ENCODE measurements around the gene ZKSCAN5. TPM values are rescaled to one million over a fixed set of nuclear protein-coding genes. Genes with fewer than 3 reads are reported as not detected.

Gene ZKSCAN5
- total RNA-seq (10 to 100 TPM in 1 of 5 donors, 1 to 10 TPM in 3, under 1 TPM in 1; 0.58 to 11.4 (median 4.0) TPM), polyA plus RNA-seq (1 to 10 TPM; 2.7 to 3.8 (median 2.9) TPM)
- long read RNA-seq, donor 1 = 0 reads
- long read RNA-seq, donor 2, full-length matches to known transcripts = 1 of 1 reads
- long read RNA-seq, donor 2, partial matches to known transcripts = 0 of 1 reads
- long read RNA-seq, donor 2, other reads (novel, unspliced or antisense) = 0 of 1 reads
- long read RNA-seq, donor 3 = 0 reads
- long read RNA-seq, donor 4 = 0 reads
- long read RNA-seq, donor 5 = 0 reads
- long read RNA-seq, donor 6 = 0 reads
- long read RNA-seq, donor 7 = 0 reads
- long read RNA-seq, donor 8 = 0 reads
- long read RNA-seq, donor 9 = 0 reads
- long read RNA-seq, donor 10 = 0 reads

DNA sequence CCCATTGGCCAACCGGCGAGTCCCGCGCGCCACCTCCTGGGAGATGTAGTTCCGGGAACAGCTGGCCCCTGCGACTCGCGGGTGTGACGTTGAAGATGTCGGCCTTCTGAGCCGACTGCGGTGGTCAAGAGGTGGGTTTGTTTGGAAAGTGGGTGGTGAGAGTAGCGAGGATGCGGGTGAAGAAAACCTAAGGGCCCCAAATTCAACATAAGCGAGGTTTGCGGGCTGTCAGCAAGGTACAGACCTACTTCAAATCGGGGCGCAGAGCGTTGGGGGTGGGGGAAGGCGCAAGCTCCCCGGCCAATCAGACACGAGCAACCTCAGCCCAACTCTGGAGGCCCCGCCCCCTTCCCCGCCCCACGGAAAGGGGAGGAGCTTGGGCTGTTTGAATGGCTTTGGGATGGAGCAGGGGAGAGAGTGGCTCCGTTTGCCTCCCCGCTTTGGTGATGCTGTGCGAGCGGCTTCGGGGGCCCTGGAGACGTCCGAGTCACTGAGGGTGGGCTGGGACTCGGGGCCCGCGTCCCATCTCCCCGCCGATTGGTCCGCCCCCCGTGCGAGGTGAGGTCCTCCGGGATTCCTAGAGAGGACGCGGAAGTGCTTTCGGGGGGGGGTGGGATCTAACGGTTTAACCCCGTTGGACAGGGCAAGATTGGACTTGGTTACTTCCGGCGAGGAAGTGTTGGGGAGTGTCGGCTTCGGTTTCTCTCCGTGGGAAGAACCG lies at the start of gene ZKSCAN5:
Gene ZKSCAN5 (plus strand): TSS at position 60 of the 721 bp plus-strand sequence. CDS start 1,383 bp downstream, outside the sequence.
- Histone ChIP-seq H3K9me3 (no peaks in the 10 kb centered on the region), H3K4me1 (peaks cover 26 to 54% (median 46%) of the 10 kb centered on the region in 4 donors), H3K27me3 (no peaks in the 10 kb centered on the region), H3K27ac (peak within 1 kb of the TSS; percentile 93 to 96 (median 95)), H3K4me3 (peak within 1 kb of the TSS; percentile 67 to 82 (median 76)), H3K36me3 (peaks cover 0 to 5% (median 0%) of the 10 kb centered on the region in 4 donors)
- peak; percentile 99 for DNase-seq
- TF ChIP-seq, protein P1, sequence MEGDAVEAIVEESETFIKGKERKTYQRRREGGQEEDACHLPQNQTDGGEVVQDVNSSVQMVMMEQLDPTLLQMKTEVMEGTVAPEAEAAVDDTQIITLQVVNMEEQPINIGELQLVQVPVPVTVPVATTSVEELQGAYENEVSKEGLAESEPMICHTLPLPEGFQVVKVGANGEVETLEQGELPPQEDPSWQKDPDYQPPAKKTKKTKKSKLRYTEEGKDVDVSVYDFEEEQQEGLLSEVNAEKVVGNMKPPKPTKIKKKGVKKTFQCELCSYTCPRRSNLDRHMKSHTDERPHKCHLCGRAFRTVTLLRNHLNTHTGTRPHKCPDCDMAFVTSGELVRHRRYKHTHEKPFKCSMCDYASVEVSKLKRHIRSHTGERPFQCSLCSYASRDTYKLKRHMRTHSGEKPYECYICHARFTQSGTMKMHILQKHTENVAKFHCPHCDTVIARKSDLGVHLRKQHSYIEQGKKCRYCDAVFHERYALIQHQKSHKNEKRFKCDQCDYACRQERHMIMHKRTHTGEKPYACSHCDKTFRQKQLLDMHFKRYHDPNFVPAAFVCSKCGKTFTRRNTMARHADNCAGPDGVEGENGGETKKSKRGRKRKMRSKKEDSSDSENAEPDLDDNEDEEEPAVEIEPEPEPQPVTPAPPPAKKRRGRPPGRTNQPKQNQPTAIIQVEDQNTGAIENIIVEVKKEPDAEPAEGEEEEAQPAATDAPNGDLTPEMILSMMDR (IDR thresholded peaks at IDR 0.05) = peak in 2 of 7 experiments; percentile 13 to 22
- TF ChIP-seq POLR2AphosphoS5 (IDR thresholded peaks at IDR 0.05) = peak; percentile 37 to 90 (median 83)
- TF ChIP-seq EP300 (IDR thresholded peaks at IDR 0.05) = no peak
- no peak for TF ChIP-seq POLR2A (IDR thresholded peaks at IDR 0.05)
- 0 to 1% (median 0%) methylated on average over 45 to 53 of the region's 53 CpGs for WGBS, 5 donors
- intact Hi-C loops (cut with DNase I; ENCODE audit: low total_unique reads) = loop anchor here (10.0 kb wide), 1 partner anchor 50 kb away; the partner anchor contains the start of genes FAM200A and ZNF655

DNA sequence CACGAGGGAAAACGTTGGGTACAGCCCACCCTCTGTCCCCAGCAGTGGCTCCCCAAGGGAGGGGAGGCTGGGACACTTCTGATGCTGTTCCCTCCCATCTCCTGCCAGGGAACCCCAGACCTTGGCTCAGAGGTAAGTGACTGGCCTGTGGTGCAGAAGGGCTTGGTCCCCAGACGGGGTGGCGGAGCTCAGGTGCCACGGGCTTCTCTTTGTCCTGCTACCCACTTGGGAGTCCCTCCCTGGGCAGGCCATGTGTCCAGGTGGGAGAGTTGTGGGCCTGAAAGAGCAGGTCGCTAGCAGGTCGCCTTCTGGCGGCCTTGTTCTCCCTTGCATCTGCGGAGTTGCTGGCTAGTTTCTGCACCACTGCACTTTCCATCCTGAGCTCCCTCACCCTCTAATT lies 48.6 kb upstream of the ZKSCAN5 start:
- no peaks in the 10 kb centered on the region for H3K27me3 ChIP-seq
- no peaks in the 10 kb centered on the region for H3K9me3 ChIP-seq
- intact Hi-C loops (cut with DNase I; ENCODE audit: low total_unique reads) = no loop called here
- peaks cover 0 to 18% (median 9%) of the 10 kb centered on the region in 4 donors for H3K4me1 ChIP-seq
- DNase-seq = no peak
- peaks cover 68 to 100% (median 97%) of the 10 kb centered on the region in 4 donors for H3K36me3 ChIP-seq
- TF ChIP-seq, protein P1 (IDR thresholded peaks at IDR 0.05) = no peak
- TF ChIP-seq EP300 (IDR thresholded peaks at IDR 0.05) = no peak
- TF ChIP-seq POLR2A (IDR thresholded peaks at IDR 0.05) = no peak
- TF ChIP-seq POLR2AphosphoS5 (IDR thresholded peaks at IDR 0.05) = no peak
- H3K4me3 ChIP-seq = no peak overlapping the region
- no peak overlapping the region for H3K27ac ChIP-seq
- 73 to 84% (median 78%) methylated on average over 5 to 9 of the region's 9 CpGs for WGBS, 5 donors

DNA sequence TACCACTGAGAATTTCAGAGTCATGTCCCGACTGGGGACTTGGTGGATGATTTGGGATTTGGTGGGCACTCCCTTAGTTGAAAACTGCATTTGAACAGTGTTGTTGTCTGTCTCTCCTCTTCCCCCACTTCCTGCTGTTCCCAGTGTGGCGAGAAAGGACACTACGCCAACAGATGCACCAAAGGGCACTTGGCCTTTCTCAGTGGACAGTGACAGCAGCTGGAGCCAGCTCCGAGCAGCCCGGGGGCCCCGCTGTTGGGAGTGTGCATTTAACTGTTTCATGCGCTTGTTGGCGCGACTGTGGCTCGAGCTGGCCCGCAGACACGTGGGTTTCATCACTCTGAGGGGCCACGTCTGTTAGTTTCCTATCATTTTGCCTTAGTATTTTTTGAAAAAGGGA lies 48.2 kb upstream of the ZKSCAN5 start:
- no peak overlapping the region for H3K4me3 ChIP-seq
- peaks cover 64 to 97% (median 94%) of the 10 kb centered on the region in 4 donors for H3K36me3 ChIP-seq
- intact Hi-C loops (cut with DNase I; ENCODE audit: low total_unique reads) = no loop called here
- H3K27me3 ChIP-seq = no peaks in the 10 kb centered on the region
- DNase-seq = no peak
- H3K4me1 ChIP-seq = peaks cover 0 to 22% (median 13%) of the 10 kb centered on the region in 4 donors
- H3K9me3 ChIP-seq = no peaks in the 10 kb centered on the region
- WGBS, 5 donors = 67 to 77% (median 72%) methylated on average over 13 of the region's 13 CpGs
- TF ChIP-seq, protein P1 (IDR thresholded peaks at IDR 0.05) = no peak
- no peak for TF ChIP-seq EP300 (IDR thresholded peaks at IDR 0.05)
- H3K27ac ChIP-seq = no peak overlapping the region

DNA sequence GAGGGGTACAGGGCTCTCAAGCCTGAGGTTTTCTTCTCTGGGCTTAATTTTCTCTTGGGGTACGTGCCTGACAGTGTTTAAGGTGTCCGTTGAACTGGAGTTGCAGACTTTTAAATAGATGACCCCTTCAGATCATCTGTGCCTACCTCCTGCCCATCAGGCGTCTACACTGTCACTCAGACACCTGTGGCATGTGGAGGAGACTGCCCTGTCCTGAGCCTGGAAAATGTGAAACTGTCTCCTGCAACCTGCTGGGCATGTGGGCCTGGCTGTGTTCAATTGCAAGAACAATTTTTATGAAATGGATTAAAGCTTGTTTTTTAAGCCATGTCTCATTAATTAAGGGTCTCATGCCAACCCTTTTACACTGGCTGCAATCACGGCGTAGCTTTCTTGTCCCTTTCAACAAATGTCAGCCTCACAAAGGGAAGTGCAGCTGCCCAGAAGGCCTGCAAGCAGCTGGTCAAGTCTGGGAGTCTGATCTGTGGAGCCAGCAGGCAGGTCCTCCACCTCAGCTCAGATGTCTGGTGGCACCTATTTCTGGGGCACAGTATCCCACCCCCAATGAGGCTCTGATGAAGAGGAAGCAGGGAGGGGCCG lies 47.3 kb upstream of the ZKSCAN5 start:
- DNase-seq = no peak
- Histone ChIP-seq H3K4me1 (peaks cover 0 to 31% (median 20%) of the 10 kb centered on the region in 4 donors), H3K9me3 (no peaks in the 10 kb centered on the region), H3K36me3 (peaks cover 62 to 94% (median 85%) of the 10 kb centered on the region in 4 donors), H3K4me3 (no peak overlapping the region), H3K27ac (no peak overlapping the region), H3K27me3 (no peaks in the 10 kb centered on the region)
- TF ChIP-seq EP300 (IDR thresholded peaks at IDR 0.05) (no peak), POLR2AphosphoS5 (IDR thresholded peaks at IDR 0.05) (no peak), POLR2A (IDR thresholded peaks at IDR 0.05) (no peak)
- TF ChIP-seq, protein P1 (IDR thresholded peaks at IDR 0.05) = no peak
- WGBS, 5 donors = 68 to 93% (median 84%) methylated on average over 6 of the region's 6 CpGs
- intact Hi-C loops (cut with DNase I; ENCODE audit: low total_unique reads) = no loop called here
